NT2/D1 (cell line): ENCODE data around the gene SLC6A17.
A peak's percentile ranks its signal among the peaks of the same experiment; 100 is the strongest.

Experiments used
- DNase-seq: peaks from one replicate; pipeline ENCODE4 v3.0.0-alpha.2; 2011; ENCODE audit warnings: low read depth, low spot score
- H3K27me3 ChIP-seq: 2 replicates; pipeline ENCODE4 v1.6.0; 2011; ENCODE audit warnings: mild to moderate bottlenecking; ENCODE audit not compliant: insufficient read length, insufficient read depth
- H3K36me3 ChIP-seq: 2 replicates; pipeline ENCODE4 v1.6.1; 2011; ENCODE audit warnings: mild to moderate bottlenecking, low read length, mixed read lengths; ENCODE audit not compliant: insufficient read depth, insufficient read length
- H3K4me1 ChIP-seq: 2 replicates; pipeline ENCODE4 v1.5.1; 2011; ENCODE audit not compliant: insufficient read depth, insufficient read length
- H3K4me3 ChIP-seq: 2 replicates; pipeline ENCODE4 v1.5.1; 2011; ENCODE audit warnings: low read depth; ENCODE audit not compliant: insufficient read length
- H3K9ac ChIP-seq: 2 replicates; pipeline ENCODE4 v1.6.0; 2011; ENCODE audit warnings: low read depth; ENCODE audit not compliant: insufficient read length
- H3K9me3 ChIP-seq: 2 replicates; pipeline ENCODE4 v1.5.1; 2011; ENCODE audit warnings: mild to moderate bottlenecking, low read length; ENCODE audit not compliant: insufficient read depth
- SUZ12 ChIP-seq: IDR thresholded peaks from 2 replicates; pipeline ENCODE4 v1.6.1; 2011; ENCODE audit not compliant: insufficient read length, insufficient read depth; ENCODE audit errors: extremely low read depth
- YY1 ChIP-seq: IDR thresholded peaks from 2 replicates; pipeline ENCODE4 v1.6.1; 2011; ENCODE audit not compliant: insufficient read length, insufficient read depth
- ZNF274 ChIP-seq: IDR thresholded peaks from 2 replicates; pipeline ENCODE4 v1.6.1; 2011; ENCODE audit warnings: mild to moderate bottlenecking, low read depth, low read length

SLC6A17 gene

GRCh38 chr1:110212169-110213142 lies 62.2 kb downstream of the SLC6A17 start:
- TF ChIP-seq YY1 (no peak), ZNF274 (no peak), SUZ12 (no peak)
- H3K9me3 ChIP-seq = no peaks in the 10 kb centered on the region
- peak overlapping the region; percentile 64 for H3K4me3 ChIP-seq
- H3K36me3 ChIP-seq = peaks cover 11% of the 10 kb centered on the region
- H3K9ac ChIP-seq = peak overlapping the region; percentile 53
- H3K4me1 ChIP-seq = peaks cover 29% of the 10 kb centered on the region
- no peak for DNase-seq
- H3K27me3 ChIP-seq = peaks cover 7% of the 10 kb centered on the region

GRCh38 chr1:110213143-110213540 lies 62.8 kb downstream of the SLC6A17 start:
- peaks cover 11% of the 10 kb centered on the region for H3K36me3 ChIP-seq
- DNase-seq = no peak
- no peak overlapping the region for H3K4me3 ChIP-seq
- H3K9ac ChIP-seq = peak overlapping the region; percentile 38
- H3K4me1 ChIP-seq = peaks cover 33% of the 10 kb centered on the region
- H3K9me3 ChIP-seq = no peaks in the 10 kb centered on the region
- H3K27me3 ChIP-seq = peaks cover 7% of the 10 kb centered on the region
- no peak for TF ChIP-seq SUZ12
- no peak for TF ChIP-seq ZNF274
- no peak for TF ChIP-seq YY1

GRCh38 chr1:110214454-110215404 lies 64.4 kb downstream of the SLC6A17 start:
- Histone ChIP-seq H3K4me3 (no peak overlapping the region), H3K4me1 (peaks cover 30% of the 10 kb centered on the region), H3K36me3 (peaks cover 18% of the 10 kb centered on the region), H3K27me3 (peaks cover 7% of the 10 kb centered on the region), H3K9me3 (no peaks in the 10 kb centered on the region), H3K9ac (no peak overlapping the region)
- no peak for DNase-seq
- TF ChIP-seq SUZ12 (no peak), YY1 (no peak), ZNF274 (no peak)

- Histone ChIP-seq H3K27me3 (peaks cover 7% of the 10 kb centered on the region), H3K4me1 (peaks cover 30% of the 10 kb centered on the region), H3K36me3 (peaks cover 21% of the 10 kb centered on the region), H3K4me3 (no peak overlapping the region), H3K9ac (no peak overlapping the region), H3K9me3 (no peaks in the 10 kb centered on the region)
- DNase-seq = no peak
- TF ChIP-seq SUZ12 (no peak), YY1 (no peak), ZNF274 (no peak)
Measured at GRCh38 chr1:110215621-110216515, 65.6 kb downstream of the SLC6A17 start.

- no peaks in the 10 kb centered on the region for H3K9me3 ChIP-seq
- no peak overlapping the region for H3K9ac ChIP-seq
- no peaks in the 10 kb centered on the region for H3K27me3 ChIP-seq
- no peak overlapping the region for H3K4me3 ChIP-seq
- H3K4me1 ChIP-seq = peaks cover 24% of the 10 kb centered on the region
- peaks cover 30% of the 10 kb centered on the region for H3K36me3 ChIP-seq
- DNase-seq = no peak
- TF ChIP-seq YY1 (no peak), ZNF274 (no peak), SUZ12 (no peak)
Measured at GRCh38 chr1:110216844-110217444, 66.7 kb downstream of the SLC6A17 start.

- Histone ChIP-seq H3K9me3 (no peaks in the 10 kb centered on the region), H3K27me3 (no peaks in the 10 kb centered on the region), H3K36me3 (peaks cover 40% of the 10 kb centered on the region), H3K4me3 (no peak overlapping the region), H3K9ac (no peak overlapping the region), H3K4me1 (peaks cover 22% of the 10 kb centered on the region)
- TF ChIP-seq ZNF274 = no peak
- no peak for TF ChIP-seq YY1
- no peak for DNase-seq
Measured at GRCh38 chr1:110218137-110218536, 67.8 kb downstream of the SLC6A17 start.
